Breast epithelium (tissue), 4 donors: ENCODE measurements around the gene ZNF761. TPM values are rescaled to one million over a fixed set of nuclear protein-coding genes. Genes with fewer than 3 reads are reported as not detected.

ENCODE experiments used
- DNase-seq, 2 donors: peaks; one replicate each; pipeline ENCODE4 v3.0.0-alpha.2; 2019; ENCODE audit warnings: low spot score in 2 of 2
- H3K27ac ChIP-seq, 2 donors: fragments of 200-600 bp; sonication (generic) in 1 of 2; one replicate each; pipeline ENCODE4 v1.5.1; 2016 to 2019; ENCODE audit warnings: mild to moderate bottlenecking in 1 of 2
- H3K27me3 ChIP-seq, 2 donors: fragments of 200-600 bp; sonication (generic) in 1 of 2; one replicate each; pipeline versions ENCODE4 v1.5.1 to v1.6.0; 2017 to 2019; ENCODE audit warnings: control low read depth in 1 of 2, mild to moderate bottlenecking in 1 of 2
- H3K36me3 ChIP-seq: fragments of 200-600 bp; one replicate; pipeline ENCODE4 v1.5.1; 2019
- H3K4me1 ChIP-seq, 2 donors: fragments of 200-600 bp; sonication (generic); one replicate each; pipeline ENCODE4 v1.5.1; 2016 to 2019; ENCODE audit warnings: control low read depth in 1 of 2
- H3K4me3 ChIP-seq, 3 donors: fragments of 200-600 bp; sonication (generic); 1 replicate in 2 of 3; 2 replicates in 1 of 3; pipeline ENCODE4 v1.5.1; 2016 to 2019; ENCODE audit warnings: mild to moderate bottlenecking in 3 of 3, moderate library complexity in 2 of 3
- H3K9me3 ChIP-seq, 2 donors: fragments of 200-600 bp; sonication (generic) in 1 of 2; one replicate each; pipeline ENCODE4 v1.5.1; 2016 to 2019; ENCODE audit warnings: control low read depth in 1 of 2
- CTCF ChIP-seq, 3 donors: fragments of 450-650 bp; IDR thresholded peaks; one replicate each; pipeline ENCODE4 v1.5.1; 2016 to 2017; ENCODE audit warnings: antibody characterized with exemption in 3 of 3, mild to moderate bottlenecking in 3 of 3, moderate library complexity in 3 of 3
- POLR2A ChIP-seq: fragments of 450-650 bp; IDR thresholded peaks from one replicate; pipeline ENCODE4 v1.6.1; 2016; ENCODE audit warnings: antibody characterized with exemption, mild to moderate bottlenecking, moderate library complexity
- POLR2AphosphoS5 ChIP-seq, 3 donors: sonication (generic); formaldehyde crosslinking; IDR thresholded peaks; one replicate each; pipeline ENCODE4 v1.6.1; 2017; ENCODE audit warnings: antibody characterized with exemption in 3 of 3
- intact Hi-C: fragments of 100-400 bp; cut with DNase I; formaldehyde crosslinking; loops from one replicate; pipeline ENCODE4 v1.15.1; 2023; ENCODE audit warnings: low total_unique reads
- total RNA-seq, 3 donors: library from RNA; depleted of rRNA; stranded (reverse); fragments of >200 nt; gene quantifications; one replicate each; pipeline ENCODE4 v1.1.0, GENCODE V29; 2016

ZNF761 gene
- 10 to 100 TPM; 14.1 to 20.9 (median 17.0) TPM for total RNA-seq

GRCh38 chr19:53431399-53432087 is at the start of gene ZNF761:
Gene ZNF761, plus strand, starts transcription at chr19:53431984. Its CDS starts 15,285 bp downstream, at chr19:53447269.
- intact Hi-C loops: no loop called here
- Histone ChIP-seq H3K9me3 (peaks cover 0 to under 1% of the 10 kb centered on the region in 2 donors), H3K27me3 (no peaks in the 10 kb centered on the region), H3K27ac (peak within 1 kb of the TSS; percentile 85 to 89), H3K4me1 (no peaks in the 10 kb centered on the region), H3K36me3 (no peaks in the 10 kb centered on the region), H3K4me3 (peak within 1 kb of the TSS; percentile 61 to 78 (median 71))
- peak; percentile 96 to 98 for DNase-seq
- TF ChIP-seq POLR2A (peak; percentile 59), CTCF (IDR thresholded peaks at IDR 0.05) (peak in 2 of 3 donors; percentile 38 to 42), POLR2AphosphoS5 (IDR thresholded peaks at IDR 0.05) (peak; percentile 67 to 88 (median 70))

- Histone ChIP-seq H3K36me3 (no peaks in the 10 kb centered on the region), H3K9me3 (peaks cover 3 to 17% of the 10 kb centered on the region in 2 donors), H3K4me1 (no peaks in the 10 kb centered on the region), H3K27me3 (no peaks in the 10 kb centered on the region), H3K4me3 (no peak overlapping the region), H3K27ac (no peak overlapping the region)
- intact Hi-C loops: no loop called here
- no peak for DNase-seq
- TF ChIP-seq POLR2A (no peak), POLR2AphosphoS5 (IDR thresholded peaks at IDR 0.05) (no peak), CTCF (IDR thresholded peaks at IDR 0.05) (no peak)
These were observed 43.6 kb upstream of the ZNF761 start for GRCh38 chr19:53388168-53388567.

- intact Hi-C loops: no loop called here
- H3K4me3 ChIP-seq: no peak overlapping the region
- no peaks in the 10 kb centered on the region for H3K4me1 ChIP-seq
- H3K27ac ChIP-seq: no peak overlapping the region
- no peaks in the 10 kb centered on the region for H3K27me3 ChIP-seq
- peaks cover 3 to 10% of the 10 kb centered on the region in 2 donors for H3K9me3 ChIP-seq
- H3K36me3 ChIP-seq: no peaks in the 10 kb centered on the region
- no peak for TF ChIP-seq POLR2AphosphoS5 (IDR thresholded peaks at IDR 0.05)
- TF ChIP-seq CTCF (IDR thresholded peaks at IDR 0.05): no peak
- TF ChIP-seq POLR2A: no peak
- no peak for DNase-seq
These were observed 42.9 kb upstream of the ZNF761 start for GRCh38 chr19:53388904-53389303.

GRCh38 chr19:53389571-53389970 is 42.2 kb upstream of the ZNF761 start:
- peak overlapping the region in 1 of 3 donors; percentile 8 for H3K4me3 ChIP-seq
- H3K9me3 ChIP-seq: peaks cover 3 to 5% of the 10 kb centered on the region in 2 donors
- DNase-seq: no peak
- no peak overlapping the region for H3K27ac ChIP-seq
- no peaks in the 10 kb centered on the region for H3K36me3 ChIP-seq
- no peaks in the 10 kb centered on the region for H3K4me1 ChIP-seq
- TF ChIP-seq CTCF (IDR thresholded peaks at IDR 0.05) (no peak), POLR2A (no peak), POLR2AphosphoS5 (IDR thresholded peaks at IDR 0.05) (no peak)
- no peaks in the 10 kb centered on the region for H3K27me3 ChIP-seq
- intact Hi-C loops: no loop called here

- Histone ChIP-seq H3K4me3 (peak overlapping the region in 1 of 3 donors; percentile 8), H3K27ac (no peak overlapping the region), H3K36me3 (no peaks in the 10 kb centered on the region), H3K9me3 (peaks cover 1 to 3% of the 10 kb centered on the region in 2 donors), H3K27me3 (no peaks in the 10 kb centered on the region), H3K4me1 (no peaks in the 10 kb centered on the region)
- intact Hi-C loops: no loop called here
- no peak for DNase-seq
- TF ChIP-seq POLR2AphosphoS5 (IDR thresholded peaks at IDR 0.05) (no peak), CTCF (IDR thresholded peaks at IDR 0.05) (no peak), POLR2A (no peak)
These were observed 41.8 kb upstream of the ZNF761 start for GRCh38 chr19:53389978-53390377.
